ENCODE measurements around the gene MYH14. TPM values are rescaled to one million over a fixed set of nuclear protein-coding genes. Genes with fewer than 3 reads are reported as not detected.

Gene MYH14
- total RNA-seq, 4 donors from 2014 or later = 103 to 174 (median 141) TPM

GRCh38 chr19:50195224-50195623 is 8.2 kb upstream of the MYH14 start:
- H3K9me3 ChIP-seq = no peaks in the 10 kb centered on the region
- in situ Hi-C loops (cut with MboI; ENCODE audit: low sequenced_read_pairs in 4 of 4) (no loop called here), intact Hi-C loops (cut with DNase I; ENCODE audit: low total_unique reads) (no loop called here)
- H3K4me1 ChIP-seq = peaks cover 18 to 27% of the 10 kb centered on the region in 2 donors
- TF ChIP-seq POLR2A (IDR thresholded peaks at IDR 0.05) (no peak), CTCF (IDR thresholded peaks at IDR 0.05 in 4 of 5, conservative IDR thresholded peaks at IDR 0.05 in 1 of 5) (no peak)
- H3K4me3 ChIP-seq = no peak overlapping the region
- no peak overlapping the region for H3K27ac ChIP-seq
- ATAC-seq = no peak
- DNase-seq = no peak
- H3K36me3 ChIP-seq = no peaks in the 10 kb centered on the region
- H3K27me3 ChIP-seq = no peaks in the 10 kb centered on the region

- TF ChIP-seq CTCF (IDR thresholded peaks at IDR 0.05 in 4 of 5, conservative IDR thresholded peaks at IDR 0.05 in 1 of 5) = no peak
- no peak for TF ChIP-seq POLR2A (IDR thresholded peaks at IDR 0.05)
- no peaks in the 10 kb centered on the region for H3K27me3 ChIP-seq
- ATAC-seq = no peak
These were observed 7.0 kb upstream of the MYH14 start for GRCh38 chr19:50196322-50196932.

GRCh38 chr19:50197348-50197747 is 6.1 kb upstream of the MYH14 start:
- Histone ChIP-seq H3K4me3 (no peak overlapping the region), H3K9me3 (no peaks in the 10 kb centered on the region), H3K4me1 (peaks cover 18% of the 10 kb centered on the region in 2 donors), H3K27ac (peak overlapping the region in 1 of 4 donors; percentile 93), H3K36me3 (no peaks in the 10 kb centered on the region), H3K27me3 (no peaks in the 10 kb centered on the region)
- DNase-seq (no peak), ATAC-seq (no peak)
- intact Hi-C loops (cut with DNase I; ENCODE audit: low total_unique reads) = no loop called here
- TF ChIP-seq CTCF (IDR thresholded peaks at IDR 0.05 in 4 of 5, conservative IDR thresholded peaks at IDR 0.05 in 1 of 5) = no peak
- TF ChIP-seq POLR2A (IDR thresholded peaks at IDR 0.05) = no peak
- in situ Hi-C loops (cut with MboI; ENCODE audit: low sequenced_read_pairs in 4 of 4) = no loop called here

More at GRCh38 chr19:50196322-50196932, 7.0 kb upstream of the MYH14 start:
- Histone ChIP-seq H3K9me3 (no peaks in the 10 kb centered on the region), H3K27ac (no peak overlapping the region), H3K4me1 (peaks cover 18 to 21% of the 10 kb centered on the region in 2 donors), H3K36me3 (no peaks in the 10 kb centered on the region), H3K4me3 (no peak overlapping the region)
- intact Hi-C loops (cut with DNase I; ENCODE audit: low total_unique reads) = no loop called here
- in situ Hi-C loops (cut with MboI; ENCODE audit: low sequenced_read_pairs in 4 of 4) = no loop called here
- no peak for DNase-seq

GRCh38 chr19:50198431-50199258 is 4.8 kb upstream of the MYH14 start:
- no peaks in the 10 kb centered on the region for H3K27me3 ChIP-seq
- no peaks in the 10 kb centered on the region for H3K36me3 ChIP-seq
- H3K9me3 ChIP-seq = no peaks in the 10 kb centered on the region
- TF ChIP-seq CTCF (IDR thresholded peaks at IDR 0.05 in 4 of 5, conservative IDR thresholded peaks at IDR 0.05 in 1 of 5) (no peak), POLR2A (IDR thresholded peaks at IDR 0.05) (no peak)
- peak overlapping the region; percentile 82 to 93 (median 86) for H3K27ac ChIP-seq
- intact Hi-C loops (cut with DNase I; ENCODE audit: low total_unique reads) (no loop called here), in situ Hi-C loops (cut with MboI; ENCODE audit: low sequenced_read_pairs in 4 of 4) (no loop called here)
- peaks cover 18 to 23% of the 10 kb centered on the region in 2 donors for H3K4me1 ChIP-seq
- no peak overlapping the region for H3K4me3 ChIP-seq
- DNase-seq (peak; percentile 76 to 81), ATAC-seq (peak; percentile 69 to 81)
